ENCODE data around the gene PANK4. TPM values are rescaled to one million over a fixed set of nuclear protein-coding genes. Genes with fewer than 3 reads are reported as not detected.
A peak's percentile ranks its signal among the peaks of the same experiment; 100 is the strongest.

PANK4 gene
- total RNA-seq, 1 experiment from 2014 or later, result 20.5 TPM

DNA sequence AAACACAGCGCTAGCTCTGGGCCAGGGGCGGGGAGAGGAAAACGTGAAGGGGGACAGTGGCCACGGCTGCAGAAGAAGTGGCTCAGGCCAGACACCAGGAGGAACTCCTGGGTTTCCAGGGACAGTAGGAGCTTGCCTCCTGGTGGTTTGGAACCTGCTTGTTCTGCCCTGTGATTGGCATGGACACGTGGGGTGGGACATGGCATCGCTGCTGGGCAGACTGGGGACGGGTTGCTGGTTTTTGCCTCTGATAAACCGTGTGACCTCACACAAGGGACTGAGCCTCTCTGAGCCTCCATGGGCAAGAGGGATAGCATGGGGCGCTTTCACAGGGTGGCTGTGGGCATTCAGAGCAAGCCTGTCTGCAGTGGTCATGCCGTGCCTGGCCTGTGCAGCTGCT, 57.9 kb downstream of the PANK4 start:
- DNase-seq, result no peak
- H3K27me3 ChIP-seq (ENCODE audit: insufficient read depth, low read depth), result peaks cover 82% of the 10 kb centered on the region
- ChIA-PET POLR2A (ENCODE audit: unreplicated experiment) (no interaction called here), CTCF (no interaction called here)
- no peaks in the 10 kb centered on the region for H3K9me3 ChIP-seq (ENCODE audit: insufficient read depth, low read depth)
- H3K4me1 ChIP-seq (replicated peaks; ENCODE audit: insufficient read depth), result no peaks in the 10 kb centered on the region
- BruUV-seq (replicated peaks), result no TSS peak
- no peaks in the 10 kb centered on the region for H3K79me2 ChIP-seq (ENCODE audit: low read depth)
- intact Hi-C loops (cut with micrococcal nuclease; ENCODE audit: unreplicated experiment), result no loop called here
- peaks cover 6% of the 10 kb centered on the region; the same call in 1 of the 2 replicates for H3F3A ChIP-seq (ENCODE audit: insufficient read depth, low read depth)
- no peak overlapping the region for H3K4me2 ChIP-seq
- no peaks in the 10 kb centered on the region for H3K9me2 ChIP-seq (ENCODE audit: insufficient read depth)
- no peak overlapping the region for H3K4me3 ChIP-seq
- H4K20me1 ChIP-seq (ENCODE audit: insufficient read depth), result peaks cover 5% of the 10 kb centered on the region; the same call in 1 of the 2 replicates
- H3K27ac ChIP-seq, result no peak overlapping the region
- H2AFZ ChIP-seq, result no peak overlapping the region
- TF ChIP-seq, protein P1, sequence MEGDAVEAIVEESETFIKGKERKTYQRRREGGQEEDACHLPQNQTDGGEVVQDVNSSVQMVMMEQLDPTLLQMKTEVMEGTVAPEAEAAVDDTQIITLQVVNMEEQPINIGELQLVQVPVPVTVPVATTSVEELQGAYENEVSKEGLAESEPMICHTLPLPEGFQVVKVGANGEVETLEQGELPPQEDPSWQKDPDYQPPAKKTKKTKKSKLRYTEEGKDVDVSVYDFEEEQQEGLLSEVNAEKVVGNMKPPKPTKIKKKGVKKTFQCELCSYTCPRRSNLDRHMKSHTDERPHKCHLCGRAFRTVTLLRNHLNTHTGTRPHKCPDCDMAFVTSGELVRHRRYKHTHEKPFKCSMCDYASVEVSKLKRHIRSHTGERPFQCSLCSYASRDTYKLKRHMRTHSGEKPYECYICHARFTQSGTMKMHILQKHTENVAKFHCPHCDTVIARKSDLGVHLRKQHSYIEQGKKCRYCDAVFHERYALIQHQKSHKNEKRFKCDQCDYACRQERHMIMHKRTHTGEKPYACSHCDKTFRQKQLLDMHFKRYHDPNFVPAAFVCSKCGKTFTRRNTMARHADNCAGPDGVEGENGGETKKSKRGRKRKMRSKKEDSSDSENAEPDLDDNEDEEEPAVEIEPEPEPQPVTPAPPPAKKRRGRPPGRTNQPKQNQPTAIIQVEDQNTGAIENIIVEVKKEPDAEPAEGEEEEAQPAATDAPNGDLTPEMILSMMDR (conservative IDR thresholded peaks at IDR 0.05), result no peak
- TF ChIP-seq EZH2 (IDR thresholded peaks at IDR 0.05; ENCODE audit: low read depth), result no peak
- no peaks in the 10 kb centered on the region for H3K36me3 ChIP-seq (ENCODE audit: low read depth)

DNA sequence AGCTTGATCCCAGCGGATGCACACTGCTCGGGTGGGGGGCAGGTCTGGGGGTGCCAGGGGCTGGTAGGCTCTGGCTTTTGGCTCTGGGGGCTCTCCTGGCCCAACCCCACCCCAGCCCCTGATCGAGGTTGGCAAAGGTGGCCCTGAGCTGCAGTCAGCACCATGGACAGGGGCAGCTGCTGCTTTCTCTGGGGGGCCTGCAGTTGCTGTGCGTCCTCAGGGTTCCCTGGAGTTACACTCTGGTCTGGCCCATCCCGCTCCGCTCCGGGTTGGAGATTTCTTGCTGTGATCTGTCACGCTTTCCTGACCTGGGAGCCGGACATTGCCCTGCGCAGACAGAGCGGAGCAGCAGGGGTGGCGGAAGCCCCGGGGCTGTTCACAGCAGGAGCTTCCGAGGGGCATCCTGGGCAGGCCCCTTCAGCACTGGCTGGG, 58.3 kb downstream of the PANK4 start:
- peaks cover 5% of the 10 kb centered on the region; the same call in 1 of the 2 replicates for H4K20me1 ChIP-seq (ENCODE audit: insufficient read depth)
- no peaks in the 10 kb centered on the region for H3K36me3 ChIP-seq (ENCODE audit: low read depth)
- peaks cover 82% of the 10 kb centered on the region for H3K27me3 ChIP-seq (ENCODE audit: insufficient read depth, low read depth)
- H3K4me1 ChIP-seq (replicated peaks; ENCODE audit: insufficient read depth), result no peaks in the 10 kb centered on the region
- peak in 1 of 2 experiments; percentile 34 for DNase-seq
- BruUV-seq (replicated peaks), result no TSS peak
- H2AFZ ChIP-seq, result no peak overlapping the region
- no peaks in the 10 kb centered on the region for H3K79me2 ChIP-seq (ENCODE audit: low read depth)
- intact Hi-C loops (cut with micrococcal nuclease; ENCODE audit: unreplicated experiment), result no loop called here
- ChIA-PET POLR2A (ENCODE audit: unreplicated experiment) (no interaction called here), CTCF (no interaction called here)
- no peak for TF ChIP-seq EZH2 (IDR thresholded peaks at IDR 0.05; ENCODE audit: low read depth)
- TF ChIP-seq, protein P1 (conservative IDR thresholded peaks at IDR 0.05), result no peak
- H3K27ac ChIP-seq, result no peak overlapping the region
- no peaks in the 10 kb centered on the region for H3K9me2 ChIP-seq (ENCODE audit: insufficient read depth)
- peaks cover 6% of the 10 kb centered on the region; the same call in 1 of the 2 replicates for H3F3A ChIP-seq (ENCODE audit: insufficient read depth, low read depth)
- H3K4me3 ChIP-seq, result no peak overlapping the region
- no peaks in the 10 kb centered on the region for H3K9me3 ChIP-seq (ENCODE audit: insufficient read depth, low read depth)
- no peak overlapping the region for H3K4me2 ChIP-seq

DNA sequence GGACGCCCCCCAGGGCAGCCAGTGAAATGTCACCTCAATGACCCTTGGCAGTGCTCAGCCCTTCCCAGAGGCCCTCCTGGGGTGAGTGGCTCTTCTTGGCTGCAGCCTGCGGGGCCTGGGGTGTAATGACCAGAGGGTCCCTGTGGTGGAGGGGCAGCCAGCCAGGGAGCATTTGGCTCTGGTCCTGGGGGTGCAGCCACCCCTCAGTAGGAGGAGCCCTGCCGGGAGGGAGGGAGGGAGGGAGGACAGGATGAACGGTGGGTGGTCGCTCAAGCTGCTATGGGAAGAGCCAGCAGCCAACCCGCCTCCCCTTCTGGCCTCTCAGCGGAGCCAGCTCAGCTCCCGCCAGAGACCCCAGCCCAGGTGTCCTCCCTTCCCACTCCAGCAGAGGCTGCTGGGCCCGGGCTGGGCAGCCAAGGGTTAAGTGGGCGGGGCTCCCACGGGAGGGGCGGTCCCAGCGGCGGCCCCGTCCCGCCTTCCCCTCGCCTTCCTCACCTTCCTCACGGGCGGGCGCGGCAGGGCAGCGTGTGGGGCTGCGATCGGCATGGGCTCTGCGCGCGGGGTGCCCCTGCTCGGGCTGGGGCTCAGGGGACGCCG, 59.3 kb downstream of the PANK4 start:
- Histone ChIP-seq H3K4me1 (replicated peaks; ENCODE audit: insufficient read depth) (no peaks in the 10 kb centered on the region), H4K20me1 (ENCODE audit: insufficient read depth) (peaks cover 5% of the 10 kb centered on the region; the same call in 1 of the 2 replicates), H3K4me2 (peak overlapping the region; percentile 16; the same call in 1 of the 2 replicates), H3K9me3 (ENCODE audit: insufficient read depth, low read depth) (no peaks in the 10 kb centered on the region), H3K9me2 (ENCODE audit: insufficient read depth) (no peaks in the 10 kb centered on the region), H3K4me3 (no peak overlapping the region), H2AFZ (no peak overlapping the region), H3K36me3 (ENCODE audit: low read depth) (no peaks in the 10 kb centered on the region), H3K79me2 (ENCODE audit: low read depth) (no peaks in the 10 kb centered on the region), H3F3A (ENCODE audit: insufficient read depth, low read depth) (peaks cover 6% of the 10 kb centered on the region; the same call in 1 of the 2 replicates), H3K27ac (no peak overlapping the region), H3K27me3 (ENCODE audit: insufficient read depth, low read depth) (peaks cover 80% of the 10 kb centered on the region)
- intact Hi-C loops (cut with micrococcal nuclease; ENCODE audit: unreplicated experiment), result no loop called here
- POLR2A ChIA-PET (ENCODE audit: unreplicated experiment), result no interaction called here
- BruUV-seq (replicated peaks), result no TSS peak
- no peak for DNase-seq
- CTCF ChIA-PET, result no interaction called here
- TF ChIP-seq EZH2 (IDR thresholded peaks at IDR 0.05; ENCODE audit: low read depth), result no peak
- TF ChIP-seq, protein P1 (conservative IDR thresholded peaks at IDR 0.05), result no peak
